Esophagus (tissue), 2 donors: ENCODE results near the gene FAM9B. TPM values are rescaled to one million over a fixed set of nuclear protein-coding genes. Genes with fewer than 3 reads are reported as not detected.

Experiments
- H3K27ac ChIP-seq, 2 donors: one replicate each; pipeline ENCODE4 v1.5.1; 2013; ENCODE audit warnings: low read depth in 2 of 2, mild to moderate bottlenecking in 2 of 2, inconsistent platforms in 1 of 2, low read length in 1 of 2, moderate library complexity in 1 of 2
- H3K27me3 ChIP-seq, 2 donors: one replicate each; pipeline ENCODE4 v1.6.1; 2013; ENCODE audit warnings: low read length in 2 of 2, control low read depth in 1 of 2, mild to moderate bottlenecking in 1 of 2; ENCODE audit not compliant: insufficient read depth in 2 of 2, control insufficient read depth in 1 of 2
- H3K36me3 ChIP-seq, 2 donors: one replicate each; pipeline ENCODE4 v1.6.1; 2013; ENCODE audit warnings: low read length in 1 of 2; ENCODE audit not compliant: control insufficient read depth in 2 of 2, insufficient read depth in 2 of 2
- H3K4me1 ChIP-seq, 2 donors: one replicate each; pipeline ENCODE4 v1.6.1; 2013; ENCODE audit warnings: low read length in 1 of 2; ENCODE audit not compliant: control insufficient read depth in 2 of 2, insufficient read depth in 2 of 2
- H3K4me3 ChIP-seq, 2 donors: one replicate each; pipeline ENCODE4 v1.5.1; 2013; ENCODE audit warnings: low read length in 2 of 2, mild to moderate bottlenecking in 2 of 2, low read depth in 1 of 2, moderate library complexity in 1 of 2
- H3K9me3 ChIP-seq, 2 donors: one replicate each; pipeline ENCODE4 v1.6.1; 2013; ENCODE audit warnings: mild to moderate bottlenecking in 2 of 2, low read depth in 1 of 2, low read length in 1 of 2, moderate library complexity in 1 of 2; ENCODE audit not compliant: control insufficient read depth in 2 of 2, insufficient read depth in 1 of 2
- WGBS, 2 donors: extraction: QIAGEN DNeasy Blood & Tissue Kit; methylation state at CpG; one replicate each; pipeline ENCODE4 v1.1.7; 2013; 5-methylcytosine and 5-hydroxymethylcytosine counted together
- polyA plus RNA-seq, 2 donors: library from polyadenylated mRNA; stranded (reverse); fragments of 200-250 nt; gene quantifications; one replicate each; pipeline ENCODE4 v1.2.3, GENCODE V29; 2013
- donor health status: healthy with polysubstance abuse.
- donor health status: Bipolar disorder and iron deficiency.

FAM9B gene
- not detected for polyA plus RNA-seq

GRCh38 chrX:9033989-9034388, at the start of gene FAM9B:
FAM9B (minus strand) TSS chrX:9034127; CDS start chrX:9032986, 1,141 bp downstream.
- H3K27me3 ChIP-seq, result no peaks in the 10 kb centered on the region
- no peak within 1 kb of the TSS for H3K4me3 ChIP-seq
- WGBS, 2 donors, result 87 to 92% methylated on average over 11 of the region's 11 CpGs
- H3K36me3 ChIP-seq, result no peaks in the 10 kb centered on the region
- no peaks in the 10 kb centered on the region for H3K4me1 ChIP-seq
- H3K27ac ChIP-seq, result no peak within 1 kb of the TSS
- H3K9me3 ChIP-seq, result peaks cover 0 to 5% of the 10 kb centered on the region in 2 donors

GRCh38 chrX:9081271-9081670, 47.3 kb upstream of the FAM9B start:
- WGBS, 2 donors, result 86 to 90% methylated on average over 2 of the region's 2 CpGs
- H3K4me1 ChIP-seq, result no peaks in the 10 kb centered on the region
- no peak overlapping the region for H3K4me3 ChIP-seq
- H3K27me3 ChIP-seq, result no peaks in the 10 kb centered on the region
- no peaks in the 10 kb centered on the region for H3K36me3 ChIP-seq
- H3K27ac ChIP-seq, result no peak overlapping the region
- no peaks in the 10 kb centered on the region for H3K9me3 ChIP-seq

GRCh38 chrX:9074326-9074725, 40.4 kb upstream of the FAM9B start:
- Histone ChIP-seq H3K27ac (no peak overlapping the region), H3K9me3 (no peaks in the 10 kb centered on the region), H3K4me3 (no peak overlapping the region), H3K27me3 (no peaks in the 10 kb centered on the region), H3K4me1 (no peaks in the 10 kb centered on the region), H3K36me3 (no peaks in the 10 kb centered on the region)
- 77 to 80% methylated on average over 5 of the region's 5 CpGs for WGBS, 2 donors

- Histone ChIP-seq H3K4me1 (no peaks in the 10 kb centered on the region), H3K36me3 (no peaks in the 10 kb centered on the region), H3K27me3 (no peaks in the 10 kb centered on the region), H3K9me3 (no peaks in the 10 kb centered on the region), H3K4me3 (no peak overlapping the region), H3K27ac (no peak overlapping the region)
- 70 to 71% methylated on average over 5 of the region's 5 CpGs for WGBS, 2 donors
These were observed 38.4 kb upstream of the FAM9B start for GRCh38 chrX:9072281-9072680.

GRCh38 chrX:9071031-9071650, 37.2 kb upstream of the FAM9B start:
- Histone ChIP-seq H3K36me3 (no peaks in the 10 kb centered on the region), H3K4me1 (no peaks in the 10 kb centered on the region)

GRCh38 chrX:9069573-9069972, 35.6 kb upstream of the FAM9B start:
- no peaks in the 10 kb centered on the region for H3K27me3 ChIP-seq
- H3K4me3 ChIP-seq, result no peak overlapping the region
- H3K9me3 ChIP-seq, result no peaks in the 10 kb centered on the region
- H3K27ac ChIP-seq, result no peak overlapping the region
- no peaks in the 10 kb centered on the region for H3K36me3 ChIP-seq
- H3K4me1 ChIP-seq, result no peaks in the 10 kb centered on the region
- WGBS, 2 donors, result 69 to 72% methylated on average over 5 of the region's 5 CpGs

More at GRCh38 chrX:9071031-9071650, 37.2 kb upstream of the FAM9B start:
- Histone ChIP-seq H3K27me3 (no peaks in the 10 kb centered on the region), H3K9me3 (no peaks in the 10 kb centered on the region), H3K4me3 (no peak overlapping the region), H3K27ac (no peak overlapping the region)
- WGBS, 2 donors, result 85% methylated on average over 4 of the region's 4 CpGs

GRCh38 chrX:9064694-9065093, 30.8 kb upstream of the FAM9B start:
- no peak overlapping the region for H3K4me3 ChIP-seq
- H3K36me3 ChIP-seq, result no peaks in the 10 kb centered on the region
- no peaks in the 10 kb centered on the region for H3K9me3 ChIP-seq
- H3K4me1 ChIP-seq, result no peaks in the 10 kb centered on the region
- H3K27ac ChIP-seq, result no peak overlapping the region
- no peaks in the 10 kb centered on the region for H3K27me3 ChIP-seq

- Histone ChIP-seq H3K36me3 (no peaks in the 10 kb centered on the region), H3K4me3 (no peak overlapping the region), H3K9me3 (no peaks in the 10 kb centered on the region), H3K4me1 (no peaks in the 10 kb centered on the region), H3K27me3 (no peaks in the 10 kb centered on the region), H3K27ac (no peak overlapping the region)
- WGBS, 2 donors, result 17 to 25% methylated on average over 3 of the region's 3 CpGs
These were observed 28.7 kb upstream of the FAM9B start for GRCh38 chrX:9062641-9063040.

GRCh38 chrX:9055354-9055753, 21.4 kb upstream of the FAM9B start:
- Histone ChIP-seq H3K4me3 (no peak overlapping the region), H3K9me3 (no peaks in the 10 kb centered on the region), H3K27me3 (no peaks in the 10 kb centered on the region), H3K36me3 (no peaks in the 10 kb centered on the region), H3K4me1 (no peaks in the 10 kb centered on the region), H3K27ac (no peak overlapping the region)
- 76 to 82% methylated on average over 2 of the region's 2 CpGs for WGBS, 2 donors

GRCh38 chrX:9052081-9052480, 18.2 kb upstream of the FAM9B start:
- H3K27ac ChIP-seq, result no peak overlapping the region
- no peaks in the 10 kb centered on the region for H3K4me1 ChIP-seq
- H3K4me3 ChIP-seq, result no peak overlapping the region
- H3K9me3 ChIP-seq, result no peaks in the 10 kb centered on the region
- 79 to 87% methylated on average over 3 of the region's 3 CpGs for WGBS, 2 donors
- no peaks in the 10 kb centered on the region for H3K27me3 ChIP-seq
- no peaks in the 10 kb centered on the region for H3K36me3 ChIP-seq
